BLaER1 (cell line): ENCODE measurements around the gene NFILZ.

Experiments
- H3K27ac ChIP-seq: shearing (Covaris generic); formaldehyde crosslinking; 2 replicates; pipeline ENCODE4 v1.8.1; 2022
- H3K27me3 ChIP-seq: shearing (Covaris generic); formaldehyde crosslinking; 2 replicates; pipeline ENCODE4 v1.8.1; 2022
- H3K36me3 ChIP-seq: shearing (Covaris generic); formaldehyde crosslinking; 2 replicates; pipeline ENCODE4 v1.8.1; 2022
- H3K4me1 ChIP-seq: shearing (Covaris generic); formaldehyde crosslinking; 2 replicates; pipeline ENCODE4 v1.8.1; 2022
- H3K4me2 ChIP-seq: shearing (Covaris generic); formaldehyde crosslinking; 2 replicates; pipeline ENCODE4 v1.8.1; 2022
- H3K4me3 ChIP-seq: shearing (Covaris generic); formaldehyde crosslinking; 2 replicates; pipeline ENCODE4 v1.8.1; 2022
- H3K9ac ChIP-seq: shearing (Covaris generic); formaldehyde crosslinking; 2 replicates; pipeline ENCODE4 v1.8.1; 2022
- H3K9me3 ChIP-seq: shearing (Covaris generic); formaldehyde crosslinking; 2 replicates; pipeline ENCODE4 v1.8.1; 2022
- H4K20me1 ChIP-seq: shearing (Covaris generic); formaldehyde crosslinking; 2 replicates; pipeline ENCODE4 v1.8.1; 2022
- Cebpa-rat ChIP-seq: shearing (Covaris generic); IDR thresholded peaks from 2 replicates; pipeline ENCODE4 v1.8.1; 2022

The NFILZ gene

GRCh38 chr19:8629996-8630683 lies at the start of gene NFILZ:
Gene NFILZ (plus strand): TSS chr19:8630633. CDS start chr19:8676766, 46,133 bp downstream.
- Histone ChIP-seq H3K9me3 (no peaks in the 10 kb centered on the region), H3K4me1 (peaks cover 20% of the 10 kb centered on the region), H3K4me3 (no peak within 1 kb of the TSS), H4K20me1 (no peaks in the 10 kb centered on the region), H3K9ac (no peak within 1 kb of the TSS), H3K36me3 (no peaks in the 10 kb centered on the region), H3K27ac (no peak within 1 kb of the TSS), H3K27me3 (no peaks in the 10 kb centered on the region), H3K4me2 (no peak within 1 kb of the TSS)
- no peak for TF ChIP-seq Cebpa-rat

GRCh38 chr19:8580710-8581281 lies 49.6 kb upstream of the NFILZ start:
- Histone ChIP-seq H3K36me3 (peaks cover 34% of the 10 kb centered on the region), H3K4me2 (peak overlapping the region; percentile 72), H3K27ac (no peak overlapping the region), H3K27me3 (peaks cover 6% of the 10 kb centered on the region; the same call in 1 of the 2 replicates), H3K9me3 (no peaks in the 10 kb centered on the region), H3K4me3 (no peak overlapping the region), H4K20me1 (0 out of 2 replicates have a peak, but pooled peaks cover 7% of the 10 kb centered on the region), H3K4me1 (peaks cover 49% of the 10 kb centered on the region), H3K9ac (0 out of 2 replicates have a peak overlapping the region, but pooled peaks have one; percentile 15)
- no peak for TF ChIP-seq Cebpa-rat

- H3K4me2 ChIP-seq: no peak overlapping the region
- H3K9ac ChIP-seq: no peak overlapping the region
- no peak overlapping the region for H3K4me3 ChIP-seq
- no peak for TF ChIP-seq Cebpa-rat
- H3K9me3 ChIP-seq: no peaks in the 10 kb centered on the region
- peaks cover 75% of the 10 kb centered on the region for H3K36me3 ChIP-seq
- H3K27me3 ChIP-seq: no peaks in the 10 kb centered on the region
- H3K4me1 ChIP-seq: peaks cover 10% of the 10 kb centered on the region
- H3K27ac ChIP-seq: no peak overlapping the region
- H4K20me1 ChIP-seq: peaks cover 12% of the 10 kb centered on the region; the same call in 1 of the 2 replicates
Measured at GRCh38 chr19:8584965-8585893, 45.2 kb upstream of the NFILZ start.

GRCh38 chr19:8585894-8586750 lies 44.3 kb upstream of the NFILZ start:
- H3K4me1 ChIP-seq: peaks cover 7% of the 10 kb centered on the region
- H3K9me3 ChIP-seq: no peaks in the 10 kb centered on the region
- peaks cover 12% of the 10 kb centered on the region; the same call in 1 of the 2 replicates for H4K20me1 ChIP-seq
- peaks cover 75% of the 10 kb centered on the region for H3K36me3 ChIP-seq
- H3K27ac ChIP-seq: no peak overlapping the region
- TF ChIP-seq Cebpa-rat: no peak
- no peak overlapping the region for H3K9ac ChIP-seq
- H3K27me3 ChIP-seq: no peaks in the 10 kb centered on the region
- H3K4me2 ChIP-seq: no peak overlapping the region
- H3K4me3 ChIP-seq: no peak overlapping the region

- Histone ChIP-seq H3K9me3 (peaks cover 7% of the 10 kb centered on the region), H3K27ac (no peak overlapping the region), H3K4me2 (no peak overlapping the region), H3K27me3 (no peaks in the 10 kb centered on the region), H3K4me3 (no peak overlapping the region), H3K36me3 (peaks cover 66% of the 10 kb centered on the region), H3K9ac (no peak overlapping the region), H4K20me1 (peaks cover 18% of the 10 kb centered on the region), H3K4me1 (peaks cover 25% of the 10 kb centered on the region)
- TF ChIP-seq Cebpa-rat: no peak
Measured at GRCh38 chr19:8589177-8589714, 41.2 kb upstream of the NFILZ start.

GRCh38 chr19:8592231-8593009 lies 38.0 kb upstream of the NFILZ start:
- Histone ChIP-seq H3K27ac (no peak overlapping the region), H3K27me3 (no peaks in the 10 kb centered on the region), H3K4me3 (no peak overlapping the region), H4K20me1 (peaks cover 21% of the 10 kb centered on the region), H3K9me3 (peaks cover 10% of the 10 kb centered on the region), H3K4me2 (peak overlapping the region; percentile 67), H3K36me3 (peaks cover 58% of the 10 kb centered on the region), H3K9ac (no peak overlapping the region), H3K4me1 (peaks cover 54% of the 10 kb centered on the region)
- TF ChIP-seq Cebpa-rat: no peak

- Histone ChIP-seq H3K4me2 (no peak overlapping the region), H3K27me3 (no peaks in the 10 kb centered on the region), H3K36me3 (peaks cover 58% of the 10 kb centered on the region), H3K4me1 (peaks cover 64% of the 10 kb centered on the region), H3K9ac (no peak overlapping the region), H3K9me3 (peaks cover 10% of the 10 kb centered on the region), H3K4me3 (no peak overlapping the region), H3K27ac (no peak overlapping the region), H4K20me1 (peaks cover 21% of the 10 kb centered on the region)
- TF ChIP-seq Cebpa-rat: no peak
Measured at GRCh38 chr19:8593931-8594330, 36.5 kb upstream of the NFILZ start.

GRCh38 chr19:8595651-8596050 lies 34.8 kb upstream of the NFILZ start:
- Histone ChIP-seq H3K9me3 (peaks cover 10% of the 10 kb centered on the region), H3K4me1 (peaks cover 64% of the 10 kb centered on the region), H4K20me1 (peaks cover 21% of the 10 kb centered on the region), H3K4me2 (peak overlapping the region; percentile 90), H3K27ac (peak overlapping the region; percentile 74), H3K36me3 (peaks cover 62% of the 10 kb centered on the region), H3K9ac (no peak overlapping the region), H3K27me3 (no peaks in the 10 kb centered on the region), H3K4me3 (peak overlapping the region; percentile 22; the same call in 1 of the 2 replicates)
- TF ChIP-seq Cebpa-rat: no peak
